Stimulated activated CD4-positive, alpha-beta T cell treated with anti-CD3 and anti-CD28 coated beads, Interleukin-4, amount 100 ng/mL, for 48 hours (primary cell): Measurements from ENCODE around the gene PF4V1.
"Not testable (repeated sequence)": the region's sequence is repeated elsewhere in the genome, so short reads cannot be mapped to it uniquely, and the experiment has no call there.

Experiments
- DNase-seq, 2 donors: peaks; one replicate each; pipeline ENCODE4 v3.0.0-alpha.2; 2020; ENCODE audit warnings: low read depth in 2 of 2

Gene PF4V1

GRCh38 chr4:73870768-73871167 is 17.7 kb downstream of the PF4V1 start:
- DNase-seq: no peak

GRCh38 chr4:73871511-73872310 is 18.6 kb downstream of the PF4V1 start:
- no peak for DNase-seq

- DNase-seq: no peak
Measured at GRCh38 chr4:73872316-73873108, 19.4 kb downstream of the PF4V1 start.

- no peak for DNase-seq
Measured at GRCh38 chr4:73874386-73874785, 21.3 kb downstream of the PF4V1 start.

- no peak for DNase-seq
Measured at GRCh38 chr4:73875401-73875800, 22.3 kb downstream of the PF4V1 start.

- DNase-seq: no peak
Measured at GRCh38 chr4:73883306-73883705, 30.2 kb downstream of the PF4V1 start.

- no peak for DNase-seq
Measured at GRCh38 chr4:73885574-73886267, 32.6 kb downstream of the PF4V1 start.

- no peak for DNase-seq
Measured at GRCh38 chr4:73891326-73891725, 38.2 kb downstream of the PF4V1 start.

GRCh38 chr4:73891739-73892405 is 38.8 kb downstream of the PF4V1 start:
- DNase-seq: no peak

GRCh38 chr4:73892966-73893365 is 39.9 kb downstream of the PF4V1 start:
- DNase-seq: no peak

GRCh38 chr4:73894001-73894400 is 40.9 kb downstream of the PF4V1 start:
- DNase-seq: no peak

- no peak for DNase-seq
Measured at GRCh38 chr4:73895201-73896175, 42.4 kb downstream of the PF4V1 start.

GRCh38 chr4:73896416-73896815 is 43.3 kb downstream of the PF4V1 start:
- DNase-seq: no peak

GRCh38 chr4:73897380-73898136 is 44.5 kb downstream of the PF4V1 start:
- no peak for DNase-seq

- DNase-seq: not testable (repeated sequence)
Measured at GRCh38 chr4:73899338-73899737, 46.2 kb downstream of the PF4V1 start.

- no peak for DNase-seq
Measured at GRCh38 chr4:73901031-73901430, 47.9 kb downstream of the PF4V1 start.

- DNase-seq: no peak
Measured at GRCh38 chr4:73902038-73902637, 49.0 kb downstream of the PF4V1 start.

GRCh38 chr4:73902817-73903547 is 49.9 kb downstream of the PF4V1 start:
- DNase-seq: no peak
